ENCODE measurements around the gene NHLH1.

The NHLH1 gene

DNA sequence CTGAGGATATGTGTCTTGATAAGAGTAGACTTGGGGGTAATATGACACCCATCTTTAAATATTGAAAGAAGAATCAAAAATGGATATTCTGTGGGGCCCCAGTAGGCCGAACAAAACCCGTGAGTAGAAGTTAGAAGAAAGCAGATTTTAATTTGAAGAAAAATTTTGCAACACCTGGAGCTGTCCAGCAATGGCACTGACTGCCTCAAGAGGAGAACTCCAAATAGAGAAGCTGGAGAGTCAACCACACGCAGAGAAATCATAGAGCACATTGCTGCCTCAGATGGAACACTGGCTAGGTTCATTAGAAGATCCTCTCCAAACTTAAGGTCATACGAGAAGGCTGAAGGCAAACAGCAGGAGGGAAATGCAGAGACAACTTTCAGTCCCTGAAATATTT is 6.8 kb downstream of the NHLH1 start:
- Histone ChIP-seq H3K4me1 (ENCODE audit: control insufficient read depth in 1 of 2, insufficient read depth in 2 of 2, low read length in 2 of 2) (peaks cover 4 to 6% of the 10 kb centered on the region in 2 experiments), H3K14ac (ENCODE audit: low read length) (no peak overlapping the region), H3K9me3 (ENCODE audit: insufficient read depth, low read depth, low read length) (no peaks in the 10 kb centered on the region), H4K12ac (ENCODE audit: low read depth, low read length) (no peak overlapping the region), H4K8ac (ENCODE audit: low read depth, low read length) (no peak overlapping the region), H2BK120ac (ENCODE audit: insufficient read depth, low read length, poor library complexity) (no peak overlapping the region), H2AK5ac (ENCODE audit: low read length) (no peak overlapping the region), H3K4ac (ENCODE audit: low read depth, low read length) (no peak overlapping the region), H3K18ac (ENCODE audit: low read length) (no peak overlapping the region), H3K79me1 (ENCODE audit: low read length) (no peaks in the 10 kb centered on the region), H3K23ac (ENCODE audit: low read length) (no peak overlapping the region), H3K9ac (ENCODE audit: low read length) (no peak overlapping the region), H3K36me3 (ENCODE audit: control insufficient read depth in 1 of 2, insufficient read depth in 2 of 2, low read length in 2 of 2) (no peaks in the 10 kb centered on the region), H3K79me2 (ENCODE audit: control insufficient read depth, insufficient read depth, low read length, poor library complexity) (no peaks in the 10 kb centered on the region), H3K27me3 (ENCODE audit: insufficient read depth, low read length) (no peaks in the 10 kb centered on the region), H4K91ac (ENCODE audit: low read depth, low read length) (no peak overlapping the region), H3K27ac (ENCODE audit: low read depth, low read length) (no peak overlapping the region), H3K4me2 (ENCODE audit: low read length) (no peak overlapping the region), H2BK12ac (ENCODE audit: low read length) (no peak overlapping the region), H3K4me3 (ENCODE audit: low read depth, low read length) (no peak overlapping the region), H2BK5ac (ENCODE audit: low read depth, low read length, poor library complexity) (no peak overlapping the region), H2AFZ (ENCODE audit: insufficient read depth, low read length, poor library complexity) (no peak overlapping the region)
- no CpG with 5 or more reads among the region's 4 CpGs for WGBS (ENCODE audit: extremely low coverage, insufficient coverage, insufficient read length)
- no peak for DNase-seq

DNA sequence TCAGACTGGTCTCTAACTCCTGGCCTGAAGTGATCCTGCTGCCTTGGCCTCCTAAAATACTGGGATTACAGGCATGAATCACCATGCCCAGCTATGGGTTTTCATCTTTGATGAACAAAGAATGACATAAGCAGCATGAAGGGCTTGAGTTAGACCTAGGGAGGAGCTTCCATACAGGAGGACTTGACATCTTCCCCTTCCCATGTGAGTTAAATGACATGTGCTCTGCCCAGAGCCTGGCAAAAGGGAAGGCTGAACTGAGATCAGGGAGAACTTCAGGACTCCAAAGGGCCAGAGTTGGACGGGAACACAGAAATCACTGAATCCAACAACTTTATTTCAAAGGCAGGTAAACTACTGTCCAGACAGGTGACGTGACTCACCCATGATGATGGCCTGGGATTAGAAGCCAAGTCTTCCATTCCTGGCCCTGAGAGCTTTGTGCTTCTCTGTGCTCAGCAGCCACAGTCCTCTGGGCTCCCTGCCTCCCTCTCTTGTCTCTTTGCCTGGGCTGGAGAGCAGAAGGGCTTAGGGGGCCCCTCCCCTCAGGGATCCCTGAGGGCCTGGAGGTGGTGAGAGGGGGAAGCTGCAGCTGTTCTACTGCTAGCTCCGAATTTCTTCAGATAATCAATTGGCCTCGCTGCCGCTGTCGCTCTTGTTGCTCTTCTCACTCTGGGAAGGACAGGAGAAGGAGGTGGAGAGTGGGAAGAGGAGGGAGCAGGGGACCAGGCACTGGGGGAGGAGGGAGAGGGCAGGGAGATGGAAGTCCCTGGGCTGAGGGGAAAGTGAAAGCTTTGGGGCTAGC is 7.6 kb downstream of the NHLH1 start:
- Histone ChIP-seq H3K9ac (ENCODE audit: low read length) (no peak overlapping the region), H3K23ac (ENCODE audit: low read length) (no peak overlapping the region), H3K27ac (ENCODE audit: low read depth, low read length) (no peak overlapping the region), H3K4me2 (ENCODE audit: low read length) (no peak overlapping the region), H3K79me1 (ENCODE audit: low read length) (no peaks in the 10 kb centered on the region), H2BK12ac (ENCODE audit: low read length) (no peak overlapping the region), H4K91ac (ENCODE audit: low read depth, low read length) (no peak overlapping the region), H3K79me2 (ENCODE audit: control insufficient read depth, insufficient read depth, low read length, poor library complexity) (no peaks in the 10 kb centered on the region), H4K12ac (ENCODE audit: low read depth, low read length) (no peak overlapping the region), H3K18ac (ENCODE audit: low read length) (no peak overlapping the region), H3K14ac (ENCODE audit: low read length) (no peak overlapping the region), H4K8ac (ENCODE audit: low read depth, low read length) (no peak overlapping the region), H3K4me3 (ENCODE audit: low read depth, low read length) (no peak overlapping the region), H3K27me3 (ENCODE audit: insufficient read depth, low read length) (no peaks in the 10 kb centered on the region), H2BK120ac (ENCODE audit: insufficient read depth, low read length, poor library complexity) (no peak overlapping the region), H2AFZ (ENCODE audit: insufficient read depth, low read length, poor library complexity) (no peak overlapping the region), H2BK5ac (ENCODE audit: low read depth, low read length, poor library complexity) (no peak overlapping the region), H3K9me3 (ENCODE audit: insufficient read depth, low read depth, low read length) (no peaks in the 10 kb centered on the region), H2AK5ac (ENCODE audit: low read length) (no peak overlapping the region), H3K36me3 (ENCODE audit: control insufficient read depth in 1 of 2, insufficient read depth in 2 of 2, low read length in 2 of 2) (no peaks in the 10 kb centered on the region), H3K4me1 (ENCODE audit: control insufficient read depth in 1 of 2, insufficient read depth in 2 of 2, low read length in 2 of 2) (peaks cover 4 to 6% of the 10 kb centered on the region in 2 experiments), H3K4ac (ENCODE audit: low read depth, low read length) (no peak overlapping the region)
- no CpG with 5 or more reads among the region's 6 CpGs for WGBS (ENCODE audit: extremely low coverage, insufficient coverage, insufficient read length)
- peak in 1 of 2 donors; percentile 17 for DNase-seq

DNA sequence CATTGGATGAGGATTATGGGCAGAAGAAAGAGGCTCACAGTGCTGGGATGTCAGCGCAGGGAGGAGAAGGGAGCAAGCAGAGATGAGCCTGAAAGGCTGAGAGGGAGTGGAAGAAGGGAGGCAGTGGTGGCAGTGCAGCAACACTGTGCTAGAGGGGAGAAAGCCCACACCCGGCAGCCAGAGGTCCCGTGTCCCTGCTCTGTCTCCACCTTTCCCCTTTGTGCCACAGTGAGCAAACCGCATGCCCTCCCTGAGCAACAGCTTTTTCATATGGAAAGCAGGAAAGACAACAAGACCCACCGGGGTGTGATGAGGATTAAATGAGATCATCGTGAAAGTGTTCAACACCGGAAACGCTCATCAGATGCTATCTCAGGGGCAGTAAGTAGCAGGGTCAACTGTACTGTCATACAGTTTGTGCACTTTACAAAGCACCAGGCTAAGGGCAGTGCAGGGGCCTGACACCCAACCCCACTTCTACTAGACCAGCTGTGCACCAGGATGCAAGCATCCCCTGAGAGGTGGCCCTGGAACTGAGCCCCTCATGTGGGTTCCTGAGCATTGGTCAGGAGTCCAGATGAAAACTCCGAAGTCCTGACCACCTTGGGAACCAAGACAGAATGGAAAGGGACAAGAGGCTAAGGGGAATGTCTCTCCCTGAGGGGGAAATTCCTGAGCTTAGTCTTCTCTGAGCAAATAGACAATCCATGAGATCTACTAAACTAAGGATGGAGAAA is 9.1 kb downstream of the NHLH1 start:
- Histone ChIP-seq H3K36me3 (ENCODE audit: control insufficient read depth in 1 of 2, insufficient read depth in 2 of 2, low read length in 2 of 2) (no peaks in the 10 kb centered on the region), H3K23ac (ENCODE audit: low read length) (no peak overlapping the region), H3K4ac (ENCODE audit: low read depth, low read length) (no peak overlapping the region), H3K9ac (ENCODE audit: low read length) (no peak overlapping the region), H3K9me3 (ENCODE audit: insufficient read depth, low read depth, low read length) (no peaks in the 10 kb centered on the region), H3K4me1 (ENCODE audit: control insufficient read depth in 1 of 2, insufficient read depth in 2 of 2, low read length in 2 of 2) (peaks cover 4 to 6% of the 10 kb centered on the region in 2 experiments), H4K12ac (ENCODE audit: low read depth, low read length) (no peak overlapping the region), H3K14ac (ENCODE audit: low read length) (no peak overlapping the region), H3K18ac (ENCODE audit: low read length) (no peak overlapping the region), H2AK5ac (ENCODE audit: low read length) (no peak overlapping the region), H4K91ac (ENCODE audit: low read depth, low read length) (no peak overlapping the region), H2BK120ac (ENCODE audit: insufficient read depth, low read length, poor library complexity) (no peak overlapping the region), H2AFZ (ENCODE audit: insufficient read depth, low read length, poor library complexity) (no peak overlapping the region), H3K27ac (ENCODE audit: low read depth, low read length) (no peak overlapping the region), H3K79me1 (ENCODE audit: low read length) (no peaks in the 10 kb centered on the region), H3K79me2 (ENCODE audit: control insufficient read depth, insufficient read depth, low read length, poor library complexity) (no peaks in the 10 kb centered on the region), H3K4me2 (ENCODE audit: low read length) (no peak overlapping the region), H4K8ac (ENCODE audit: low read depth, low read length) (no peak overlapping the region), H2BK12ac (ENCODE audit: low read length) (no peak overlapping the region), H3K4me3 (ENCODE audit: low read depth, low read length) (no peak overlapping the region), H3K27me3 (ENCODE audit: insufficient read depth, low read length) (no peaks in the 10 kb centered on the region), H2BK5ac (ENCODE audit: low read depth, low read length, poor library complexity) (no peak overlapping the region)
- no CpG with 5 or more reads among the region's 9 CpGs for WGBS (ENCODE audit: extremely low coverage, insufficient coverage, insufficient read length)
- DNase-seq, result peak in 1 of 2 donors; percentile 13

DNA sequence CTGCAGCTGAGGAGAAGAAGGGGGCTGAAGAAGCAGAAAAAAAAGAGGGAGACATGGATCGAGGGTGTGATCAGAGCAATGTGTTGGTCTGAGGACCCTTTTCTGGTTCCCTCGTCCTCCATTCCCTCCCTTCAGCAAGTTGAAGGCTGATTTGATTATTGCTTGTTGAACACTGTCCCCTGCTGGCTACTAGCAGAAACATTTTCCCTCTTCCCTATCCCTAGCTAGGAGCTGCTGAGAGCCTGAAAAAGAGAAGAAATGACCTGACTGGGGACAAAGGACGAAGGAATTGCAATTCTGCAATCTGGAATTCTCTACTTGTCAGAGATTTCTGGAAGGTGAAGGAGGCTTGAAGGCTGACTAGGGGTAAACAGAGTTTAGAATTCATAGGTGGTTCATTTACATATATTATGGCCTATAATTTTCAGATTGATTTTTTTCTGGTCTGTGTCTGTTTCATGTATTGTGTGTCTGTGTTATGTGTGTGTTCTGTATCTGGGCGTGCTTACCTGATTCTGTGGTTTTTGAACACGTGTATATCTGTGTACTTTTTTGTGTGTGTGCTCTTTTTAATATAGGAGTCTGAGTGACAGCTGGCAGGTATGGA is 9.8 kb downstream of the NHLH1 start:
- H3K4me1 ChIP-seq (ENCODE audit: control insufficient read depth in 1 of 2, insufficient read depth in 2 of 2, low read length in 2 of 2), result peaks cover 4 to 6% of the 10 kb centered on the region in 2 experiments
- no peaks in the 10 kb centered on the region for H3K9me3 ChIP-seq (ENCODE audit: insufficient read depth, low read depth, low read length)
- no peak overlapping the region for H2AK5ac ChIP-seq (ENCODE audit: low read length)
- H3K27ac ChIP-seq (ENCODE audit: low read depth, low read length), result no peak overlapping the region
- H2BK5ac ChIP-seq (ENCODE audit: low read depth, low read length, poor library complexity), result no peak overlapping the region
- no peak overlapping the region for H2AFZ ChIP-seq (ENCODE audit: insufficient read depth, low read length, poor library complexity)
- no peak overlapping the region for H4K8ac ChIP-seq (ENCODE audit: low read depth, low read length)
- no peak overlapping the region for H3K9ac ChIP-seq (ENCODE audit: low read length)
- no peak overlapping the region for H4K91ac ChIP-seq (ENCODE audit: low read depth, low read length)
- WGBS (ENCODE audit: extremely low coverage, insufficient coverage, insufficient read length), result no CpG with 5 or more reads among the region's 5 CpGs
- H3K14ac ChIP-seq (ENCODE audit: low read length), result no peak overlapping the region
- H3K27me3 ChIP-seq (ENCODE audit: insufficient read depth, low read length), result no peaks in the 10 kb centered on the region
- no peak overlapping the region for H3K23ac ChIP-seq (ENCODE audit: low read length)
- H4K12ac ChIP-seq (ENCODE audit: low read depth, low read length), result no peak overlapping the region
- H3K4me3 ChIP-seq (ENCODE audit: low read depth, low read length), result no peak overlapping the region
- no peak overlapping the region for H2BK12ac ChIP-seq (ENCODE audit: low read length)
- H3K79me1 ChIP-seq (ENCODE audit: low read length), result no peaks in the 10 kb centered on the region
- DNase-seq, result peak; percentile 16 to 65
- no peak overlapping the region for H3K4ac ChIP-seq (ENCODE audit: low read depth, low read length)
- no peaks in the 10 kb centered on the region for H3K36me3 ChIP-seq (ENCODE audit: control insufficient read depth in 1 of 2, insufficient read depth in 2 of 2, low read length in 2 of 2)
- H3K18ac ChIP-seq (ENCODE audit: low read length), result no peak overlapping the region
- no peak overlapping the region for H3K4me2 ChIP-seq (ENCODE audit: low read length)
- no peaks in the 10 kb centered on the region for H3K79me2 ChIP-seq (ENCODE audit: control insufficient read depth, insufficient read depth, low read length, poor library complexity)
- no peak overlapping the region for H2BK120ac ChIP-seq (ENCODE audit: insufficient read depth, low read length, poor library complexity)
